ENCODE measurements around the gene PSME3. TPM values are rescaled to one million over a fixed set of nuclear protein-coding genes. Genes with fewer than 3 reads are reported as not detected.

PSME3 gene
- total and polyA plus RNA-seq, 2 of the 13 experiments (the other 11 are each of a cell fraction or from before 2014, with no cell fraction given) = 66.3 to 135 TPM

- TF ChIP-seq HNF1A (IDR thresholded peaks at IDR 0.05; ENCODE audit: low read depth) = peak; percentile 80
- TF ChIP-seq HNF1A (CRISPR knock-in tag; IDR thresholded peaks at IDR 0.05; ENCODE audit: borderline replicate concordance) = peak; percentile 79; the same call in 1 of the 2 replicates
- TF ChIP-seq HMG20A (CRISPR knock-in tag; IDR thresholded peaks at IDR 0.05; ENCODE audit: borderline replicate concordance) = peak; percentile 25; the same call in 1 of the 2 replicates
- no peak for TF ChIP-seq GPN1 (CRISPR knock-in tag; IDR thresholded peaks at IDR 0.05; ENCODE audit: borderline replicate concordance)
- peak; percentile 87 for TF ChIP-seq BCL6 (CRISPR knock-in tag; IDR thresholded peaks at IDR 0.05)
- TF ChIP-seq ZBTB26 (CRISPR knock-in tag; IDR thresholded peaks at IDR 0.05; ENCODE audit: borderline replicate concordance) = peak; percentile 74; the same call in 1 of the 2 replicates
- TF ChIP-seq TEAD3 (CRISPR knock-in tag; optimal IDR thresholded peaks at IDR 0.05; ENCODE audit: borderline replicate concordance) = peak; percentile 50
- TF ChIP-seq ZNF274 (CRISPR knock-in tag; IDR thresholded peaks at IDR 0.05) = no peak
- peak; percentile 74 for TF ChIP-seq ZMYM4 (CRISPR knock-in tag; IDR thresholded peaks at IDR 0.05)
- peak; percentile 89 for TF ChIP-seq ZNF609 (CRISPR knock-in tag; IDR thresholded peaks at IDR 0.05; ENCODE audit: borderline replicate concordance)
- TF ChIP-seq ZNF605 (CRISPR knock-in tag; IDR thresholded peaks at IDR 0.05) = peak; percentile 59
- 0 out of 2 replicates have a peak, but pooled peaks have one; percentile 51 for TF ChIP-seq ZBTB37 (CRISPR knock-in tag; IDR thresholded peaks at IDR 0.05)
- peak; percentile 63; the same call in 1 of the 2 replicates for TF ChIP-seq ZNF292 (CRISPR knock-in tag; IDR thresholded peaks at IDR 0.05; ENCODE audit: borderline replicate concordance, low read depth)
- no peak for TF ChIP-seq CEBPB (IDR thresholded peaks at IDR 0.05; ENCODE audit: borderline replicate concordance, low read depth, low read length)
- peak; percentile 26; the same call in 1 of the 2 replicates for TF ChIP-seq GABPB1 (CRISPR knock-in tag; IDR thresholded peaks at IDR 0.05)
These were observed 32.5 kb downstream of the PSME3 start (continued) for GRCh38 chr17:42865638-42866094.

All from HepG2 (cell line).